ENCODE results near the gene ABCC2.

GRCh38 chr10:99787311-99787710 lies 4.9 kb downstream of the ABCC2 start:
- TF ChIP-seq CTCF (conservative IDR thresholded peaks at IDR 0.05 in 1 of 2, IDR thresholded peaks at IDR 0.05 in 1 of 2; ENCODE audit: extremely low read depth in 1 of 2, insufficient read depth in 1 of 2, low read depth in 1 of 2, low read length in 2 of 2) (no peak), EZH2 (IDR thresholded peaks at IDR 0.05; ENCODE audit: borderline replicate concordance, low read length) (no peak)

Measured in mammary epithelial cell (primary cell).